ENCODE data around the gene FRS2.
"Not testable (repeated sequence)": the region's sequence is repeated elsewhere in the genome, so short reads cannot be mapped to it uniquely, and the experiment has no call there.

The FRS2 gene

GRCh38 chr12:69440016-69440415 lies 30.2 kb upstream of the FRS2 start:
- Mint-ChIP-seq H3K9me3 (no peaks in the 10 kb centered on the region), H3K27me3 (ENCODE audit: low read depth) (no peaks in the 10 kb centered on the region), H3K4me1 (no peaks in the 10 kb centered on the region), H3K27ac (peak overlapping the region in 1 of 3 experiments; percentile 64), H3K4me3 (no peak overlapping the region), H3K36me3 (ENCODE audit: low read depth) (no peaks in the 10 kb centered on the region)
- TF ChIP-seq CTCF (IDR thresholded peaks at IDR 0.05; ENCODE audit: unreplicated experiment in 3 of 3) = no peak

- Mint-ChIP-seq H3K36me3 (ENCODE audit: low read depth) (no peaks in the 10 kb centered on the region), H3K4me3 (no peak overlapping the region), H3K4me1 (no peaks in the 10 kb centered on the region), H3K27ac (peak overlapping the region in 2 of 3 experiments; percentile 42 to 64), H3K9me3 (no peaks in the 10 kb centered on the region), H3K27me3 (ENCODE audit: low read depth) (no peaks in the 10 kb centered on the region)
- no peak for TF ChIP-seq CTCF (IDR thresholded peaks at IDR 0.05; ENCODE audit: unreplicated experiment in 3 of 3)
These were observed 29.3 kb upstream of the FRS2 start for GRCh38 chr12:69440886-69441285.

GRCh38 chr12:69442894-69443293 lies 27.3 kb upstream of the FRS2 start:
- H3K27ac Mint-ChIP-seq = no peak overlapping the region
- H3K27me3 Mint-ChIP-seq (ENCODE audit: low read depth) = no peaks in the 10 kb centered on the region
- no peak overlapping the region for H3K4me3 Mint-ChIP-seq

GRCh38 chr12:69443916-69444315 lies 26.3 kb upstream of the FRS2 start:
- Mint-ChIP-seq H3K4me1 (no peaks in the 10 kb centered on the region), H3K9me3 (no peaks in the 10 kb centered on the region), H3K27ac (no peak overlapping the region), H3K36me3 (ENCODE audit: low read depth) (no peaks in the 10 kb centered on the region), H3K27me3 (ENCODE audit: low read depth) (no peaks in the 10 kb centered on the region), H3K4me3 (no peak overlapping the region)
- TF ChIP-seq CTCF (IDR thresholded peaks at IDR 0.05; ENCODE audit: unreplicated experiment in 3 of 3) = no peak

More at GRCh38 chr12:69442894-69443293, 27.3 kb upstream of the FRS2 start:
- Mint-ChIP-seq H3K36me3 (ENCODE audit: low read depth) (no peaks in the 10 kb centered on the region), H3K4me1 (no peaks in the 10 kb centered on the region), H3K9me3 (no peaks in the 10 kb centered on the region)
- no peak for TF ChIP-seq CTCF (IDR thresholded peaks at IDR 0.05; ENCODE audit: unreplicated experiment in 3 of 3)

GRCh38 chr12:69447892-69448291 lies 22.3 kb upstream of the FRS2 start:
- Mint-ChIP-seq H3K27ac (no peak overlapping the region), H3K27me3 (ENCODE audit: low read depth) (no peaks in the 10 kb centered on the region), H3K9me3 (no peaks in the 10 kb centered on the region), H3K4me1 (no peaks in the 10 kb centered on the region), H3K36me3 (ENCODE audit: low read depth) (no peaks in the 10 kb centered on the region), H3K4me3 (no peak overlapping the region)
- TF ChIP-seq CTCF (IDR thresholded peaks at IDR 0.05; ENCODE audit: unreplicated experiment in 3 of 3) = no peak

- H3K36me3 Mint-ChIP-seq (ENCODE audit: low read depth); H3K4me3 Mint-ChIP-seq; H3K27me3 Mint-ChIP-seq (ENCODE audit: low read depth); H3K4me1 Mint-ChIP-seq; H3K9me3 Mint-ChIP-seq; H3K27ac Mint-ChIP-seq: not testable (repeated sequence)
These were observed 17.5 kb upstream of the FRS2 start for GRCh38 chr12:69452598-69453132.
